ENCODE results near the gene USHBP1.

DNA sequence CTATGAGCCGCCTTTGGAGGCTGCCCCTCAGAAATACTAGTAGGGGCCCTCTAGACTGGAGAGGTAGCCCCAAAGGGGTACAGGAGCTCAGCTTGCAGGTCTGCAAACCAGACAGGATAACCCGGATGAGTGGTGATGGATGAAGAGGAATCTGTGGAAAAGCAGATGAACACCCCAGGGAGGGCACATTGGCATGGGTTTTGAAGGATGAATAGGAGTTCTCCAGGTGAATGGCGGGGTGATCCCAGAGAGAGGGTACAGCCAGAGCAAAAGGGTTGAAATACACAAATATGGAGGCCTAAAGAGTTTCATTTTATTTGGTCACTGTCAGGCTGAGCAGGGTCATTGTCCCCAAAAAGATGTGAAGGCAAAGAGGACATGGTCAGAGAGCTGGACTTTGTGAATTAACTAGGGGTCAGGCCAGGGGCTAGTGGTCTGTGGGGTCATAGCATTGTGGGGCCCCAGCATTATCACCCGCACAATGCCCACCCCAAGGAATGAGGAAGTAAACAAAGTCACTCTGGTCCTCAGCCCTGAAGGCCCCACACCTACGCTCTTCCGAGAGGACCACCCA, 23.6 kb downstream of the USHBP1 start:
- TF ChIP-seq YY1 (IDR thresholded peaks at IDR 0.05; ENCODE audit: extremely low read depth, insufficient replicate concordance, low read depth, low read length) (no peak), SP1 (IDR thresholded peaks at IDR 0.05; ENCODE audit: low read depth) (no peak), POLR2AphosphoS5 (IDR thresholded peaks at IDR 0.05; ENCODE audit: low read depth, low read length) (no peak)
- TF ChIP-seq, protein P1, sequence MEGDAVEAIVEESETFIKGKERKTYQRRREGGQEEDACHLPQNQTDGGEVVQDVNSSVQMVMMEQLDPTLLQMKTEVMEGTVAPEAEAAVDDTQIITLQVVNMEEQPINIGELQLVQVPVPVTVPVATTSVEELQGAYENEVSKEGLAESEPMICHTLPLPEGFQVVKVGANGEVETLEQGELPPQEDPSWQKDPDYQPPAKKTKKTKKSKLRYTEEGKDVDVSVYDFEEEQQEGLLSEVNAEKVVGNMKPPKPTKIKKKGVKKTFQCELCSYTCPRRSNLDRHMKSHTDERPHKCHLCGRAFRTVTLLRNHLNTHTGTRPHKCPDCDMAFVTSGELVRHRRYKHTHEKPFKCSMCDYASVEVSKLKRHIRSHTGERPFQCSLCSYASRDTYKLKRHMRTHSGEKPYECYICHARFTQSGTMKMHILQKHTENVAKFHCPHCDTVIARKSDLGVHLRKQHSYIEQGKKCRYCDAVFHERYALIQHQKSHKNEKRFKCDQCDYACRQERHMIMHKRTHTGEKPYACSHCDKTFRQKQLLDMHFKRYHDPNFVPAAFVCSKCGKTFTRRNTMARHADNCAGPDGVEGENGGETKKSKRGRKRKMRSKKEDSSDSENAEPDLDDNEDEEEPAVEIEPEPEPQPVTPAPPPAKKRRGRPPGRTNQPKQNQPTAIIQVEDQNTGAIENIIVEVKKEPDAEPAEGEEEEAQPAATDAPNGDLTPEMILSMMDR (IDR thresholded peaks at IDR 0.05 in 2 of 3, conservative IDR thresholded peaks at IDR 0.05 in 1 of 3; ENCODE audit: borderline replicate concordance in 1 of 3, insufficient read depth in 1 of 3, low read depth in 2 of 3, low read length in 2 of 3): no peak
- TF ChIP-seq, protein P2, sequence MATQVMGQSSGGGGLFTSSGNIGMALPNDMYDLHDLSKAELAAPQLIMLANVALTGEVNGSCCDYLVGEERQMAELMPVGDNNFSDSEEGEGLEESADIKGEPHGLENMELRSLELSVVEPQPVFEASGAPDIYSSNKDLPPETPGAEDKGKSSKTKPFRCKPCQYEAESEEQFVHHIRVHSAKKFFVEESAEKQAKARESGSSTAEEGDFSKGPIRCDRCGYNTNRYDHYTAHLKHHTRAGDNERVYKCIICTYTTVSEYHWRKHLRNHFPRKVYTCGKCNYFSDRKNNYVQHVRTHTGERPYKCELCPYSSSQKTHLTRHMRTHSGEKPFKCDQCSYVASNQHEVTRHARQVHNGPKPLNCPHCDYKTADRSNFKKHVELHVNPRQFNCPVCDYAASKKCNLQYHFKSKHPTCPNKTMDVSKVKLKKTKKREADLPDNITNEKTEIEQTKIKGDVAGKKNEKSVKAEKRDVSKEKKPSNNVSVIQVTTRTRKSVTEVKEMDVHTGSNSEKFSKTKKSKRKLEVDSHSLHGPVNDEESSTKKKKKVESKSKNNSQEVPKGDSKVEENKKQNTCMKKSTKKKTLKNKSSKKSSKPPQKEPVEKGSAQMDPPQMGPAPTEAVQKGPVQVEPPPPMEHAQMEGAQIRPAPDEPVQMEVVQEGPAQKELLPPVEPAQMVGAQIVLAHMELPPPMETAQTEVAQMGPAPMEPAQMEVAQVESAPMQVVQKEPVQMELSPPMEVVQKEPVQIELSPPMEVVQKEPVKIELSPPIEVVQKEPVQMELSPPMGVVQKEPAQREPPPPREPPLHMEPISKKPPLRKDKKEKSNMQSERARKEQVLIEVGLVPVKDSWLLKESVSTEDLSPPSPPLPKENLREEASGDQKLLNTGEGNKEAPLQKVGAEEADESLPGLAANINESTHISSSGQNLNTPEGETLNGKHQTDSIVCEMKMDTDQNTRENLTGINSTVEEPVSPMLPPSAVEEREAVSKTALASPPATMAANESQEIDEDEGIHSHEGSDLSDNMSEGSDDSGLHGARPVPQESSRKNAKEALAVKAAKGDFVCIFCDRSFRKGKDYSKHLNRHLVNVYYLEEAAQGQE (IDR thresholded peaks at IDR 0.05; ENCODE audit: low read depth): no peak

All from HCT116 (cell line).